Right hindlimb (tissue), 1 donor: ENCODE data around the gene HS6ST3.
"Not testable (repeated sequence)": the region's sequence is repeated elsewhere in the genome, so short reads cannot be mapped to it uniquely, and the experiment has no call there.

Experiments
- DNase-seq: peaks from one replicate; pipeline ENCODE4 v3.0.0-alpha.2; 2018

Gene HS6ST3

GRCh38 chr13:96089749-96090239, at the start of gene HS6ST3:
TSS of gene HS6ST3 (plus strand) at chr13:96090107.
- DNase-seq, result peak; percentile 39

GRCh38 chr13:96041326-96042110, 48.4 kb upstream of the HS6ST3 start:
- DNase-seq, result no peak

- DNase-seq, result no peak
These were observed 45.7 kb upstream of the HS6ST3 start for GRCh38 chr13:96044238-96044637.

GRCh38 chr13:96046449-96047126, 43.3 kb upstream of the HS6ST3 start:
- not testable (repeated sequence) for DNase-seq

GRCh38 chr13:96050955-96051354, 39.0 kb upstream of the HS6ST3 start:
- not testable (repeated sequence) for DNase-seq

- not testable (repeated sequence) for DNase-seq
These were observed 38.4 kb upstream of the HS6ST3 start for GRCh38 chr13:96051491-96051890.

- not testable (repeated sequence) for DNase-seq
These were observed 38.0 kb upstream of the HS6ST3 start for GRCh38 chr13:96051946-96052345.

GRCh38 chr13:96052656-96053002, 37.3 kb upstream of the HS6ST3 start:
- DNase-seq, result no peak

- DNase-seq, result peak; percentile 97
These were observed 36.8 kb upstream of the HS6ST3 start, which contains the start of gene UGGT2 for GRCh38 chr13:96053003-96053703. TSS of gene UGGT2 (minus strand) at chr13:96053401. CDS start at chr13:96053312, 89 bp downstream.

GRCh38 chr13:96065849-96066248, 24.1 kb upstream of the HS6ST3 start:
- no peak for DNase-seq

- DNase-seq, result no peak
These were observed 21.2 kb upstream of the HS6ST3 start for GRCh38 chr13:96068729-96069128.

GRCh38 chr13:96071504-96071903, 18.4 kb upstream of the HS6ST3 start:
- no peak for DNase-seq

GRCh38 chr13:96072392-96072791, 17.5 kb upstream of the HS6ST3 start:
- DNase-seq, result no peak

- no peak for DNase-seq
These were observed 13.9 kb upstream of the HS6ST3 start for GRCh38 chr13:96075953-96076543.

GRCh38 chr13:96080676-96081075, 9.2 kb upstream of the HS6ST3 start:
- no peak for DNase-seq

- no peak for DNase-seq
These were observed 8.0 kb upstream of the HS6ST3 start for GRCh38 chr13:96081888-96082287.

- DNase-seq, result no peak
These were observed 7.3 kb upstream of the HS6ST3 start for GRCh38 chr13:96082640-96083039.

GRCh38 chr13:96086736-96087135, 3.2 kb upstream of the HS6ST3 start:
- no peak for DNase-seq

GRCh38 chr13:96089139-96089538, 768 bp upstream of the HS6ST3 start:
- DNase-seq, result no peak

GRCh38 chr13:96090240-96091101, 564 bp downstream of the HS6ST3 start:
- peak; percentile 32 for DNase-seq

- peak; percentile 52 for DNase-seq
These were observed 1.5 kb downstream of the HS6ST3 start for GRCh38 chr13:96091164-96092117.
